ENCODE data around the gene KCNJ12. TPM values are rescaled to one million over a fixed set of nuclear protein-coding genes. Genes with fewer than 3 reads are reported as not detected.

Gene KCNJ12
- total and polyA plus RNA-seq, 2 of the 4 experiments (the other 2 are of a cell fraction), result under 0.01 to 0.10 TPM

DNA sequence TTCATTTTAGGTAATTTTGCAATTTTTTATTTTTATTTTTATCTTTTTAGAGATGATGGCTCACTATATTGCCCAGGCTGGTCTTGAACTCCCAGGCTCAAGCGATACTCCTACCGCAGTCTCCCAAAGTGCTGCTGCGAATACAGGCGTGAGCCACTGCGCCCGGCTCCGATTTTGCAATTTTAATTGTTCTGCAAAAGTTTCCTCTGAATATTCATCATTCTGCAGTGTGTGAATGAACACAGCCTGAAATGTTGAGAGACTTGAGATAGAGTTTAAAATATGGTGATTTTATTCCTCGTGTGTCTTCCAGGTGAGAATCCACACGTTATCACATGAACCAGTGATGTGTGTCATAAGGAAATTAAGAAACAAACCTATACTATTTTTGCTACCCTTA, 75.8 kb downstream of the KCNJ12 start:
- CTCF ChIA-PET, result no interaction called here

More for the DNA sequence above, 75.8 kb downstream of the KCNJ12 start:
- in situ Hi-C loops (cut with MboI; ENCODE audit: low sequenced_read_pairs), result no loop called here
- Histone ChIP-seq H2BK20ac (ENCODE audit: low read depth, low read length) (no peak overlapping the region), H3K4me2 (ENCODE audit: low read depth, low read length) (no peak overlapping the region), H2AK9ac (replicated peaks; ENCODE audit: low read depth, low read length, poor library complexity) (no peak overlapping the region), H4K5ac (ENCODE audit: low read depth, low read length) (no peak overlapping the region), H4K20me1 (ENCODE audit: insufficient read depth, low read length) (no peaks in the 10 kb centered on the region), H2AK5ac (ENCODE audit: low read depth, low read length) (no peak overlapping the region), H4K8ac (ENCODE audit: low read depth in 2 of 2, low read length in 2 of 2) (no peak overlapping the region), H3K27me3 (ENCODE audit: control insufficient read depth, insufficient read depth, low read length) (peaks cover 20% of the 10 kb centered on the region), H3K23ac (ENCODE audit: low read depth, low read length) (no peak overlapping the region), H2BK5ac (ENCODE audit: low read depth, low read length, poor library complexity, severe bottlenecking) (no peak overlapping the region), H3K9me1 (ENCODE audit: insufficient read depth, low read length) (no peaks in the 10 kb centered on the region), H4K91ac (ENCODE audit: insufficient read depth, low read depth, low read length) (no peak overlapping the region), H2BK15ac (ENCODE audit: low read depth, low read length) (no peak overlapping the region), H3K9me3 (ENCODE audit: control insufficient read depth, insufficient read depth, low read length) (no peaks in the 10 kb centered on the region), H3K79me1 (ENCODE audit: low read depth in 1 of 2, low read length in 2 of 2) (no peaks in the 10 kb centered on the region), H3K56ac (ENCODE audit: extremely low read depth, insufficient read depth, low read length) (no peak overlapping the region), H2AFZ (replicated peaks; ENCODE audit: low read length, poor library complexity) (no peak overlapping the region), H3K36me3 (ENCODE audit: control insufficient read depth, insufficient read depth, low read length) (no peaks in the 10 kb centered on the region), H3K18ac (ENCODE audit: low read depth, low read length) (no peak overlapping the region), H3K14ac (replicated peaks; ENCODE audit: low read depth, low read length) (no peak overlapping the region), H3K4me1 (ENCODE audit: control insufficient read depth, insufficient read depth, low read length) (no peaks in the 10 kb centered on the region), H3K27ac (ENCODE audit: insufficient read depth, low read length) (no peak overlapping the region), H3K4ac (ENCODE audit: low read depth, low read length) (no peak overlapping the region), H3K4me3 (ENCODE audit: insufficient read depth, low read depth, low read length) (no peak overlapping the region), H3K9ac (ENCODE audit: low read depth, low read length) (no peak overlapping the region), H2BK120ac (ENCODE audit: low read depth, low read length) (no peak overlapping the region)
- ATAC-seq (ENCODE audit: low read depth), result no peak
- WGBS, 2 experiments (ENCODE audit: extremely low coverage in 2 of 2, insufficient read length in 1 of 2), result no CpG with 5 or more reads among the region's 9 CpGs
- dilution Hi-C loops (cut with HindIII; ENCODE audit: low sequenced_read_pairs, unreplicated experiment), result no loop called here
- DNase-seq, result no peak
- no TSS peak for BruUV-seq (replicated peaks)
- POLR2A ChIA-PET (ENCODE audit: unreplicated experiment), result no interaction called here
- intact Hi-C loops (cut with micrococcal nuclease), result loop anchor here (1.0 to 5.0 kb wide), 3 partner anchors 61 to 325 kb away; partner anchors contain the start of gene DHRS7B
- TF ChIP-seq NFE2L2 (IDR thresholded peaks at IDR 0.05; ENCODE audit: low read depth, low read length), result no peak
- TF ChIP-seq, protein P1, sequence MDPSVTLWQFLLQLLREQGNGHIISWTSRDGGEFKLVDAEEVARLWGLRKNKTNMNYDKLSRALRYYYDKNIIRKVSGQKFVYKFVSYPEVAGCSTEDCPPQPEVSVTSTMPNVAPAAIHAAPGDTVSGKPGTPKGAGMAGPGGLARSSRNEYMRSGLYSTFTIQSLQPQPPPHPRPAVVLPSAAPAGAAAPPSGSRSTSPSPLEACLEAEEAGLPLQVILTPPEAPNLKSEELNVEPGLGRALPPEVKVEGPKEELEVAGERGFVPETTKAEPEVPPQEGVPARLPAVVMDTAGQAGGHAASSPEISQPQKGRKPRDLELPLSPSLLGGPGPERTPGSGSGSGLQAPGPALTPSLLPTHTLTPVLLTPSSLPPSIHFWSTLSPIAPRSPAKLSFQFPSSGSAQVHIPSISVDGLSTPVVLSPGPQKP (IDR thresholded peaks at IDR 0.05; ENCODE audit: borderline replicate concordance, low read depth, low read length), result no peak
- TF ChIP-seq SMC3 (IDR thresholded peaks at IDR 0.05; ENCODE audit: low read depth, low read length), result no peak
- TF ChIP-seq, protein P2, sequence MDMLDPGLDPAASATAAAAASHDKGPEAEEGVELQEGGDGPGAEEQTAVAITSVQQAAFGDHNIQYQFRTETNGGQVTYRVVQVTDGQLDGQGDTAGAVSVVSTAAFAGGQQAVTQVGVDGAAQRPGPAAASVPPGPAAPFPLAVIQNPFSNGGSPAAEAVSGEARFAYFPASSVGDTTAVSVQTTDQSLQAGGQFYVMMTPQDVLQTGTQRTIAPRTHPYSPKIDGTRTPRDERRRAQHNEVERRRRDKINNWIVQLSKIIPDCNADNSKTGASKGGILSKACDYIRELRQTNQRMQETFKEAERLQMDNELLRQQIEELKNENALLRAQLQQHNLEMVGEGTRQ (IDR thresholded peaks at IDR 0.05; ENCODE audit: low read depth, low read length), result no peak
- no peak for TF ChIP-seq MAFK (IDR thresholded peaks at IDR 0.05; ENCODE audit: low read depth, low read length)
- no peak for TF ChIP-seq RFX5 (IDR thresholded peaks at IDR 0.05; ENCODE audit: low read depth, low read length)
